ENCODE data around the gene COPG1. TPM values are rescaled to one million over a fixed set of nuclear protein-coding genes. Genes with fewer than 3 reads are reported as not detected.

The COPG1 gene
- total and polyA plus RNA-seq, 2 of the 13 experiments (the other 11 are each of a cell fraction or from before 2014, with no cell fraction given) = 98.6 to 166 TPM

DNA sequence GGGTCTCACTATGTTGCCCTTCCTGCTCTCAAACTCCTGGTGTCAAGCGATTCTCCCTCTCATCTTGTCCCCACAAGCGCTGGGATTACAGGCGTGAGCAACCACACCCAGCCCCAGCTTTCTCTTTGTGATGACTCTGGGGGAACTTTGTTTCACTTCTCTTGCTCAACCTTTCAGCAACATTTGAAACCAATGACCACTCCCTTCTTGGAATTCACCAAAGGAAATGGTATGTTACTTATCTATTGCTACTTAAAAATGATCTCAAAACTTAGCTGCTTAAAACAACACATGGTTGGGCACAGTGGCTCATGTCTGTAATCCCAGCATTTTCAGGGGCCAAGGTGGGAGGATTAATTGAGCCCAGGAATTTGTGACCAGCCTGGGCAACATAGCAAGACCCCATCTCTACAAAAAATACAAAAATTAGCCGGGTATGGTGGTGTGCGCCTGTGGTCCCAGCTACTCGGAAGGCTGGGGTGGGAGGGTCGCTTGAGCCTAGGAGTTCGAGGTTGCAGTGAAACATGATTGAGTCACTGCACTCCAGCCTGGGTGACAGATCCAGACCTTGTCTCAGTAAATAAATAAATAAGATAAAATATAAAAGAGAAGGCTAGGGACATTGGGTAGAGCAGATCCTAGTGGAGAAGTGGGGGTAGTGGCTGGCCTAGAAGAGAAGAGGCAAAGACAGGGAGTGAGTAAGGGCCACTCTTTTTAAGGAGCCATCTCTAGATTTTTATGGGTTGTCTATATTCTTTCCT, 10.3 kb upstream of the COPG1 start:
- no peak for DNase-seq (ENCODE audit: low spot score)

More for the DNA sequence above, 10.3 kb upstream of the COPG1 start:
- Histone ChIP-seq H3K9ac (ENCODE audit: insufficient read depth, low read depth, low read length) (no peak overlapping the region), H3K4me2 (ENCODE audit: low read depth, low read length) (peak overlapping the region; percentile 44), H3K36me3 (replicated peaks in 1 of 2; ENCODE audit: control insufficient read depth in 1 of 2, insufficient read depth in 2 of 2, low read length in 2 of 2) (no peaks in the 10 kb centered on the region), H3K27ac (ENCODE audit: extremely low read length, insufficient read depth, low read length) (no peak overlapping the region), H3K9me3 (ENCODE audit: low read length) (no peaks in the 10 kb centered on the region), H2AFZ (ENCODE audit: low read length) (no peak overlapping the region), H3K79me2 (ENCODE audit: insufficient read depth, low read length) (no peaks in the 10 kb centered on the region), H3K4me3 (replicated peaks in 1 of 3; ENCODE audit: insufficient read depth in 1 of 3, low read depth in 2 of 3, low read length in 3 of 3) (0 out of 6 replicates have a peak overlapping the region, but pooled peaks of 1 of the 3 experiments have one; percentile 7), H4K20me1 (ENCODE audit: insufficient read depth, low read length) (no peaks in the 10 kb centered on the region), H3K4me1 (ENCODE audit: insufficient read depth, low read length) (peaks cover 32% of the 10 kb centered on the region), H3K27me3 (ENCODE audit: control insufficient read depth in 1 of 2, insufficient read depth in 2 of 2, low read length in 2 of 2) (no peaks in the 10 kb centered on the region)
- 40% methylated on average over 8 of the region's 8 CpGs for WGBS (ENCODE audit: low lambda C conversion rate)
- TF ChIP-seq ZNF777 (CRISPR knock-in tag; IDR thresholded peaks at IDR 0.05) (no peak), MAF1 (CRISPR knock-in tag; IDR thresholded peaks at IDR 0.05; ENCODE audit: borderline replicate concordance) (no peak), HIVEP1 (CRISPR knock-in tag; IDR thresholded peaks at IDR 0.05) (no peak), ZNF121 (CRISPR knock-in tag; IDR thresholded peaks at IDR 0.05) (peak; percentile 73; the same call in 1 of the 2 replicates), ZNF644 (CRISPR knock-in tag; IDR thresholded peaks at IDR 0.05; ENCODE audit: low read depth) (no peak), CEBPB (IDR thresholded peaks at IDR 0.05; ENCODE audit: borderline replicate concordance, low read depth, low read length) (peak; percentile 16; the same call in 1 of the 2 replicates), TSC22D2 (CRISPR knock-in tag; IDR thresholded peaks at IDR 0.05; ENCODE audit: borderline replicate concordance) (no peak), U2AF2 (IDR thresholded peaks at IDR 0.05; ENCODE audit: low read depth, low read length) (no peak), PAF1 (CRISPR knock-in tag; IDR thresholded peaks at IDR 0.05) (no peak), ZNF747 (CRISPR knock-in tag; IDR thresholded peaks at IDR 0.05; ENCODE audit: borderline replicate concordance) (no peak)
- TF ChIP-seq, protein P1, sequence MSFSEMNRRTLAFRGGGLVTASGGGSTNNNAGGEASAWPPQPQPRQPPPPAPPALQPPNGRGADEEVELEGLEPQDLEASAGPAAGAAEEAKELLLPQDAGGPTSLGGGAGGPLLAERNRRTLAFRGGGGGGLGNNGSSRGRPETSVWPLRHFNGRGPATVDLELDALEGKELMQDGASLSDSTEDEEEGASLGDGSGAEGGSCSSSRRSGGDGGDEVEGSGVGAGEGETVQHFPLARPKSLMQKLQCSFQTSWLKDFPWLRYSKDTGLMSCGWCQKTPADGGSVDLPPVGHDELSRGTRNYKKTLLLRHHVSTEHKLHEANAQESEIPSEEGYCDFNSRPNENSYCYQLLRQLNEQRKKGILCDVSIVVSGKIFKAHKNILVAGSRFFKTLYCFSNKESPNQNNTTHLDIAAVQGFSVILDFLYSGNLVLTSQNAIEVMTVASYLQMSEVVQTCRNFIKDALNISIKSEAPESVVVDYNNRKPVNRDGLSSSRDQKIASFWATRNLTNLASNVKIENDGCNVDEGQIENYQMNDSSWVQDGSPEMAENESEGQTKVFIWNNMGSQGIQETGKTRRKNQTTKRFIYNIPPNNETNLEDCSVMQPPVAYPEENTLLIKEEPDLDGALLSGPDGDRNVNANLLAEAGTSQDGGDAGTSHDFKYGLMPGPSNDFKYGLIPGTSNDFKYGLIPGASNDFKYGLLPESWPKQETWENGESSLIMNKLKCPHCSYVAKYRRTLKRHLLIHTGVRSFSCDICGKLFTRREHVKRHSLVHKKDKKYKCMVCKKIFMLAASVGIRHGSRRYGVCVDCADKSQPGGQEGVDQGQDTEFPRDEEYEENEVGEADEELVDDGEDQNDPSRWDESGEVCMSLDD (CRISPR knock-in tag; IDR thresholded peaks at IDR 0.05; ENCODE audit: borderline replicate concordance) = no peak
- TF ChIP-seq, protein P2, sequence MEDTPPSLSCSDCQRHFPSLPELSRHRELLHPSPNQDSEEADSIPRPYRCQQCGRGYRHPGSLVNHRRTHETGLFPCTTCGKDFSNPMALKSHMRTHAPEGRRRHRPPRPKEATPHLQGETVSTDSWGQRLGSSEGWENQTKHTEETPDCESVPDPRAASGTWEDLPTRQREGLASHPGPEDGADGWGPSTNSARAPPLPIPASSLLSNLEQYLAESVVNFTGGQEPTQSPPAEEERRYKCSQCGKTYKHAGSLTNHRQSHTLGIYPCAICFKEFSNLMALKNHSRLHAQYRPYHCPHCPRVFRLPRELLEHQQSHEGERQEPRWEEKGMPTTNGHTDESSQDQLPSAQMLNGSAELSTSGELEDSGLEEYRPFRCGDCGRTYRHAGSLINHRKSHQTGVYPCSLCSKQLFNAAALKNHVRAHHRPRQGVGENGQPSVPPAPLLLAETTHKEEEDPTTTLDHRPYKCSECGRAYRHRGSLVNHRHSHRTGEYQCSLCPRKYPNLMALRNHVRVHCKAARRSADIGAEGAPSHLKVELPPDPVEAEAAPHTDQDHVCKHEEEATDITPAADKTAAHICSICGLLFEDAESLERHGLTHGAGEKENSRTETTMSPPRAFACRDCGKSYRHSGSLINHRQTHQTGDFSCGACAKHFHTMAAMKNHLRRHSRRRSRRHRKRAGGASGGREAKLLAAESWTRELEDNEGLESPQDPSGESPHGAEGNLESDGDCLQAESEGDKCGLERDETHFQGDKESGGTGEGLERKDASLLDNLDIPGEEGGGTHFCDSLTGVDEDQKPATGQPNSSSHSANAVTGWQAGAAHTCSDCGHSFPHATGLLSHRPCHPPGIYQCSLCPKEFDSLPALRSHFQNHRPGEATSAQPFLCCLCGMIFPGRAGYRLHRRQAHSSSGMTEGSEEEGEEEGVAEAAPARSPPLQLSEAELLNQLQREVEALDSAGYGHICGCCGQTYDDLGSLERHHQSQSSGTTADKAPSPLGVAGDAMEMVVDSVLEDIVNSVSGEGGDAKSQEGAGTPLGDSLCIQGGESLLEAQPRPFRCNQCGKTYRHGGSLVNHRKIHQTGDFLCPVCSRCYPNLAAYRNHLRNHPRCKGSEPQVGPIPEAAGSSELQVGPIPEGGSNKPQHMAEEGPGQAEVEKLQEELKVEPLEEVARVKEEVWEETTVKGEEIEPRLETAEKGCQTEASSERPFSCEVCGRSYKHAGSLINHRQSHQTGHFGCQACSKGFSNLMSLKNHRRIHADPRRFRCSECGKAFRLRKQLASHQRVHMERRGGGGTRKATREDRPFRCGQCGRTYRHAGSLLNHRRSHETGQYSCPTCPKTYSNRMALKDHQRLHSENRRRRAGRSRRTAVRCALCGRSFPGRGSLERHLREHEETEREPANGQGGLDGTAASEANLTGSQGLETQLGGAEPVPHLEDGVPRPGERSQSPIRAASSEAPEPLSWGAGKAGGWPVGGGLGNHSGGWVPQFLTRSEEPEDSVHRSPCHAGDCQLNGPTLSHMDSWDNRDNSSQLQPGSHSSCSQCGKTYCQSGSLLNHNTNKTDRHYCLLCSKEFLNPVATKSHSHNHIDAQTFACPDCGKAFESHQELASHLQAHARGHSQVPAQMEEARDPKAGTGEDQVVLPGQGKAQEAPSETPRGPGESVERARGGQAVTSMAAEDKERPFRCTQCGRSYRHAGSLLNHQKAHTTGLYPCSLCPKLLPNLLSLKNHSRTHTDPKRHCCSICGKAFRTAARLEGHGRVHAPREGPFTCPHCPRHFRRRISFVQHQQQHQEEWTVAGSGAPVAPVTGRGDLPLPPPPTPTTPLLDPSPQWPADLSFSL (CRISPR knock-in tag; IDR thresholded peaks at IDR 0.05) = no peak
- CTCF ChIA-PET (ENCODE audit: low intra/inter-chr PET ratio, low total read pairs) = no interaction called here
- in situ Hi-C loops (cut with HindIII; ENCODE audit: extremely low pct_ligation_motif_present, low pct_unique_long_range_greater_than_20kb) (no loop called here), intact Hi-C loops (cut with micrococcal nuclease; ENCODE audit: unreplicated experiment) (no loop called here)
- ATAC-seq (peak; percentile 46), FAIRE-seq (no peak)
- no TSS peak for BruUV-seq (replicated peaks)
- POLR2A ChIA-PET = interaction anchor here (1.6 to 2.0 kb wide), 4 partner anchors 10 to 186 kb away, joined by 6 to 10 read pairs (median 8); partner anchors contain the start of gene COPG1
